ENCODE measurements around the gene GABRG1.

GRCh38 chr4:46146993-46147392, 23.1 kb upstream of the GABRG1 start:
- TF ChIP-seq, protein P1, sequence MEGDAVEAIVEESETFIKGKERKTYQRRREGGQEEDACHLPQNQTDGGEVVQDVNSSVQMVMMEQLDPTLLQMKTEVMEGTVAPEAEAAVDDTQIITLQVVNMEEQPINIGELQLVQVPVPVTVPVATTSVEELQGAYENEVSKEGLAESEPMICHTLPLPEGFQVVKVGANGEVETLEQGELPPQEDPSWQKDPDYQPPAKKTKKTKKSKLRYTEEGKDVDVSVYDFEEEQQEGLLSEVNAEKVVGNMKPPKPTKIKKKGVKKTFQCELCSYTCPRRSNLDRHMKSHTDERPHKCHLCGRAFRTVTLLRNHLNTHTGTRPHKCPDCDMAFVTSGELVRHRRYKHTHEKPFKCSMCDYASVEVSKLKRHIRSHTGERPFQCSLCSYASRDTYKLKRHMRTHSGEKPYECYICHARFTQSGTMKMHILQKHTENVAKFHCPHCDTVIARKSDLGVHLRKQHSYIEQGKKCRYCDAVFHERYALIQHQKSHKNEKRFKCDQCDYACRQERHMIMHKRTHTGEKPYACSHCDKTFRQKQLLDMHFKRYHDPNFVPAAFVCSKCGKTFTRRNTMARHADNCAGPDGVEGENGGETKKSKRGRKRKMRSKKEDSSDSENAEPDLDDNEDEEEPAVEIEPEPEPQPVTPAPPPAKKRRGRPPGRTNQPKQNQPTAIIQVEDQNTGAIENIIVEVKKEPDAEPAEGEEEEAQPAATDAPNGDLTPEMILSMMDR (IDR thresholded peaks at IDR 0.05) = no peak
- no peak for TF ChIP-seq POLR2A (IDR thresholded peaks at IDR 0.05)

Measured in right lobe of liver (tissue), 4 donors.